HEK293 (cell line): ENCODE results near the gene TRIM2.

Experiments
- CTCF ChIA-PET: fragments of 350-600 bp; formaldehyde crosslinking; extraction: SDS; loops from one replicate; lab custom pipeline; 2021; ENCODE audit warnings: antibody characterized with exemption; lab: Yijun Ruan, JAX
- POLR2A ChIA-PET: fragments of 300-600 bp; formaldehyde crosslinking; extraction: SDS; loops from one replicate; lab custom pipeline; 2020; ENCODE audit warnings: antibody characterized with exemption, inconsistent platforms; lab: Yijun Ruan, JAX
- H3K27ac ChIP-seq: fragments of 200-500 bp; sonication (Bioruptor generic); 2 replicates; pipeline ENCODE4 v1.5.1; 2014; ENCODE audit warnings: low read depth, low read length, control low read depth, inconsistent platforms; ENCODE audit errors: extremely low read depth
- H3K36me3 ChIP-seq, 2 experiments: fragments of 200-500 bp in 1 of 2; sonication (Bioruptor generic) in 1 of 2; 1 replicate in 1 of 2; 2 replicates in 1 of 2; pipeline ENCODE4 v1.5.1; 2014 to 2017; ENCODE audit warnings: inconsistent platforms in 2 of 2, low read length in 2 of 2; ENCODE audit not compliant: control insufficient read depth in 2 of 2, insufficient read depth in 1 of 2
- H3K4me1 ChIP-seq: fragments of 200-500 bp; sonication (Bioruptor generic); 2 replicates; pipeline ENCODE4 v1.5.1; 2014; ENCODE audit warnings: mild to moderate bottlenecking, low read length, inconsistent platforms; ENCODE audit not compliant: control insufficient read depth, insufficient read depth
- H3K4me3 ChIP-seq: 2 replicates; pipeline ENCODE4 v1.5.1; 2011; ENCODE audit warnings: low read depth, mild to moderate bottlenecking, control low read depth, low read length, moderate library complexity
- H3K9me3 ChIP-seq: fragments of 200-500 bp; sonication (Bioruptor generic); 2 replicates; pipeline ENCODE4 v1.5.1; 2014; ENCODE audit warnings: low read depth, low read length, inconsistent platforms; ENCODE audit not compliant: control insufficient read depth, insufficient read depth
- BCL11A ChIP-seq: fragments of 450-650 bp; formaldehyde crosslinking; IDR thresholded peaks from 2 replicates; pipeline ENCODE4 v1.5.1; 2016; ENCODE audit warnings: low read depth, missing biosample characterization, missing genetic modification characterization
- GLI2 ChIP-seq: fragments of 450-650 bp; formaldehyde crosslinking; IDR thresholded peaks from 2 replicates; pipeline ENCODE4; 2017; ENCODE audit warnings: missing biosample characterization, missing genetic modification characterization, low read depth, borderline replicate concordance
- KLF7 ChIP-seq: fragments of 450-650 bp; formaldehyde crosslinking; IDR thresholded peaks from 2 replicates; pipeline ENCODE4 v1.5.1; 2016; ENCODE audit warnings: missing biosample characterization, missing genetic modification characterization, borderline replicate concordance
- ZBTB17 ChIP-seq: fragments of 450-650 bp; formaldehyde crosslinking; IDR thresholded peaks from 2 replicates; pipeline ENCODE4 v1.5.1; 2016; ENCODE audit warnings: missing biosample characterization, missing genetic modification characterization
- ZFP37 ChIP-seq: fragments of 450-650 bp; formaldehyde crosslinking; IDR thresholded peaks from 2 replicates; pipeline ENCODE4 v1.5.1; 2016; ENCODE audit warnings: missing biosample characterization, missing genetic modification characterization
- ZNF184 ChIP-seq: fragments of 450-650 bp; IDR thresholded peaks from 2 replicates; pipeline ENCODE4 v1.5.1; 2018; ENCODE audit warnings: missing biosample characterization, mild to moderate bottlenecking, missing genetic modification characterization
- ZNF202 ChIP-seq: fragments of 450-650 bp; formaldehyde crosslinking; IDR thresholded peaks from 2 replicates; pipeline ENCODE4 v1.5.1; 2016; ENCODE audit warnings: missing biosample characterization, missing genetic modification characterization, borderline replicate concordance
- ZNF37A ChIP-seq: fragments of 450-650 bp; IDR thresholded peaks from 2 replicates; pipeline ENCODE4 v1.5.1; 2018; ENCODE audit warnings: missing biosample characterization, missing genetic modification characterization
- ZNF391 ChIP-seq: fragments of 450-650 bp; formaldehyde crosslinking; IDR thresholded peaks from 2 replicates; pipeline ENCODE4 v1.5.1; 2016; ENCODE audit warnings: low read depth, missing biosample characterization, missing genetic modification characterization, borderline replicate concordance
- ZNF514 ChIP-seq: fragments of 450-650 bp; formaldehyde crosslinking; IDR thresholded peaks from 2 replicates; pipeline ENCODE4 v1.5.1; 2016; ENCODE audit warnings: missing biosample characterization, missing genetic modification characterization
- ZNF561 ChIP-seq: fragments of 450-650 bp; IDR thresholded peaks from 2 replicates; pipeline ENCODE4 v1.5.1; 2018; ENCODE audit warnings: missing biosample characterization, missing genetic modification characterization, borderline replicate concordance
- ZNF664 ChIP-seq: fragments of 450-650 bp; formaldehyde crosslinking; IDR thresholded peaks from 2 replicates; pipeline ENCODE4 v1.5.1; 2016; ENCODE audit warnings: missing biosample characterization, missing genetic modification characterization
- ZNF701 ChIP-seq: fragments of 450-650 bp; formaldehyde crosslinking; IDR thresholded peaks from 2 replicates; pipeline ENCODE4 v1.5.1; 2016; ENCODE audit warnings: missing biosample characterization, missing genetic modification characterization
- ZNF768 ChIP-seq: fragments of 450-650 bp; formaldehyde crosslinking; IDR thresholded peaks from 2 replicates; pipeline ENCODE4 v1.5.1; 2018; ENCODE audit warnings: missing biosample characterization, mild to moderate bottlenecking, missing genetic modification characterization
- ZXDB ChIP-seq: fragments of 450-650 bp; formaldehyde crosslinking; IDR thresholded peaks from 2 replicates; pipeline ENCODE4 v1.5.1; 2016; ENCODE audit warnings: missing biosample characterization, missing genetic modification characterization
- TF ChIP-seq, protein P1 (sequence below): fragments of 450-650 bp; formaldehyde crosslinking; IDR thresholded peaks from 2 replicates; pipeline ENCODE4 v1.5.1; 2016; ENCODE audit warnings: missing biosample characterization, missing genetic modification characterization
- TF ChIP-seq, protein P2 (sequence below): fragments of 450-650 bp; formaldehyde crosslinking; conservative IDR thresholded peaks from 2 replicates; pipeline ENCODE4 v1.5.1; 2016; ENCODE audit warnings: low read depth, missing biosample characterization, missing genetic modification characterization
- TF ChIP-seq, protein P3 (sequence below): fragments of 450-650 bp; formaldehyde crosslinking; IDR thresholded peaks from 2 replicates; pipeline ENCODE4 v1.5.1; 2017; ENCODE audit warnings: missing biosample characterization, mild to moderate bottlenecking, missing genetic modification characterization, moderate library complexity
- TF ChIP-seq, protein P4 (sequence below): fragments of 450-650 bp; formaldehyde crosslinking; IDR thresholded peaks from 2 replicates; pipeline ENCODE4 v1.5.1; 2016; ENCODE audit warnings: missing biosample characterization, missing genetic modification characterization
- TF ChIP-seq, protein P5 (sequence below): fragments of 450-650 bp; formaldehyde crosslinking; IDR thresholded peaks from 2 replicates; pipeline ENCODE4 v1.5.1; 2016; ENCODE audit warnings: missing biosample characterization, missing genetic modification characterization

Gene TRIM2

DNA sequence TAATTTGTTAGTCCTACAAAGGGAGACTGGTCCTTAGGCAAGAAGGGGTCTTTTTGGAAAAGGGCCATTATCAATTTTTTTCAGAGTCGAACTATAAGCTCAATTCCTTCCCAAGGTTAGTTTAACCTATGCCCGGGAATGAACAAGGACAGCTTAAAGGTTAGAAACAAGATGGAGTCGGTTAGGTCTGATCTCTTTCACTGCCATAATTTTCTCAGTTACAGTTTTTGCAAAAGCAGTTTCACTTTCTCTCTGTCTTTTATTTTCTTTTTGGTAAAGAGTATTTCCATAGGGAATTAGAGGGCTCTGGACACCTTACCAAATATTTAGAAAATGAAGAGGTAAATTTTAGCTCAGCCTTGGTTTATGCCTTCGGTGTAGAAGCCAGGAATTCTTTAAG is 64.1 kb downstream of the TRIM2 start:
- Histone ChIP-seq H3K9me3 (no peaks in the 10 kb centered on the region), H3K4me1 (peaks cover 3% of the 10 kb centered on the region; the same call in 1 of the 2 replicates), H3K36me3 (peaks cover 0 to 5% of the 10 kb centered on the region in 2 experiments; a peak in 1 of 3 replicates), H3K27ac (no peak overlapping the region), H3K4me3 (no peak overlapping the region)
- ChIA-PET CTCF (interaction anchor here (1.2 kb wide), 1 partner anchor 58 kb away, joined by 3 read pairs; no protein-coding TSS in a partner anchor), POLR2A (no interaction called here)
- TF ChIP-seq ZNF664 (tag by site-specific recombination) (no peak), ZNF561 (tag by site-specific recombination) (no peak), ZNF768 (no peak), ZNF37A (tag by site-specific recombination) (no peak), ZBTB17 (tag by site-specific recombination) (no peak), ZNF701 (tag by site-specific recombination) (no peak), ZNF202 (tag by site-specific recombination) (no peak), ZNF391 (no peak), BCL11A (tag by site-specific recombination) (no peak), ZXDB (tag by site-specific recombination) (no peak), ZNF514 (tag by site-specific recombination) (no peak), GLI2 (tag by site-specific recombination) (no peak), KLF7 (no peak), ZFP37 (tag by site-specific recombination) (no peak), ZNF184 (no peak)
- TF ChIP-seq, protein P1, sequence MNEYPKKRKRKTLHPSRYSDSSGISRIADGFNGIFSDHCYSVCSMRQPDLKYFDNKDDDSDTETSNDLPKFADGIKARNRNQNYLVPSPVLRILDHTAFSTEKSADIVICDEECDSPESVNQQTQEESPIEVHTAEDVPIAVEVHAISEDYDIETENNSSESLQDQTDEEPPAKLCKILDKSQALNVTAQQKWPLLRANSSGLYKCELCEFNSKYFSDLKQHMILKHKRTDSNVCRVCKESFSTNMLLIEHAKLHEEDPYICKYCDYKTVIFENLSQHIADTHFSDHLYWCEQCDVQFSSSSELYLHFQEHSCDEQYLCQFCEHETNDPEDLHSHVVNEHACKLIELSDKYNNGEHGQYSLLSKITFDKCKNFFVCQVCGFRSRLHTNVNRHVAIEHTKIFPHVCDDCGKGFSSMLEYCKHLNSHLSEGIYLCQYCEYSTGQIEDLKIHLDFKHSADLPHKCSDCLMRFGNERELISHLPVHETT (tag by site-specific recombination) = no peak
- TF ChIP-seq, protein P2, sequence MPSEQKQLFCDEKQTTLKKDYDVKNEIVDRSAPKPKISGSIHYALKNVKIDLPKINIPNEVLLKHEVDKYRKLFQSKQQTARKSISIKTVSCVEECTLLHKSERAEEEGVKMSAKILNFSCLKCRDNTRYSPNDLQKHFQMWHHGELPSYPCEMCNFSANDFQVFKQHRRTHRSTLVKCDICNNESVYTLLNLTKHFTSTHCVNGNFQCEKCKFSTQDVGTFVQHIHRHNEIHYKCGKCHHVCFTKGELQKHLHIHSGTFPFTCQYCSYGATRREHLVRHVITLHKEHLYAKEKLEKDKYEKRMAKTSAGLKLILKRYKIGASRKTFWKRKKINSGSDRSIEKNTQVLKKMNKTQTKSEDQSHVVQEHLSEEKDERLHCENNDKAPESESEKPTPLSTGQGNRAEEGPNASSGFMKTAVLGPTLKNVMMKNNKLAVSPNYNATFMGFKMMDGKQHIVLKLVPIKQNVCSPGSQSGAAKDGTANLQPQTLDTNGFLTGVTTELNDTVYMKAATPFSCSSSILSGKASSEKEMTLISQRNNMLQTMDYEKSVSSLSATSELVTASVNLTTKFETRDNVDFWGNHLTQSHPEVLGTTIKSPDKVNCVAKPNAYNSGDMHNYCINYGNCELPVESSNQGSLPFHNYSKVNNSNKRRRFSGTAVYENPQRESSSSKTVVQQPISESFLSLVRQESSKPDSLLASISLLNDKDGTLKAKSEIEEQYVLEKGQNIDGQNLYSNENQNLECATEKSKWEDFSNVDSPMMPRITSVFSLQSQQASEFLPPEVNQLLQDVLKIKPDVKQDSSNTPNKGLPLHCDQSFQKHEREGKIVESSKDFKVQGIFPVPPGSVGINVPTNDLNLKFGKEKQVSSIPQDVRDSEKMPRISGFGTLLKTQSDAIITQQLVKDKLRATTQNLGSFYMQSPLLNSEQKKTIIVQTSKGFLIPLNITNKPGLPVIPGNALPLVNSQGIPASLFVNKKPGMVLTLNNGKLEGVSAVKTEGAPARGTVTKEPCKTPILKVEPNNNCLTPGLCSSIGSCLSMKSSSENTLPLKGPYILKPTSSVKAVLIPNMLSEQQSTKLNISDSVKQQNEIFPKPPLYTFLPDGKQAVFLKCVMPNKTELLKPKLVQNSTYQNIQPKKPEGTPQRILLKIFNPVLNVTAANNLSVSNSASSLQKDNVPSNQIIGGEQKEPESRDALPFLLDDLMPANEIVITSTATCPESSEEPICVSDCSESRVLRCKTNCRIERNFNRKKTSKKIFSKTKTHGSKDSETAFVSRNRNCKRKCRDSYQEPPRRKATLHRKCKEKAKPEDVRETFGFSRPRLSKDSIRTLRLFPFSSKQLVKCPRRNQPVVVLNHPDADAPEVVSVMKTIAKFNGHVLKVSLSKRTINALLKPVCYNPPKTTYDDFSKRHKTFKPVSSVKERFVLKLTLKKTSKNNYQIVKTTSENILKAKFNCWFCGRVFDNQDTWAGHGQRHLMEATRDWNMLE (tag by site-specific recombination) = no peak
- TF ChIP-seq, protein P3, sequence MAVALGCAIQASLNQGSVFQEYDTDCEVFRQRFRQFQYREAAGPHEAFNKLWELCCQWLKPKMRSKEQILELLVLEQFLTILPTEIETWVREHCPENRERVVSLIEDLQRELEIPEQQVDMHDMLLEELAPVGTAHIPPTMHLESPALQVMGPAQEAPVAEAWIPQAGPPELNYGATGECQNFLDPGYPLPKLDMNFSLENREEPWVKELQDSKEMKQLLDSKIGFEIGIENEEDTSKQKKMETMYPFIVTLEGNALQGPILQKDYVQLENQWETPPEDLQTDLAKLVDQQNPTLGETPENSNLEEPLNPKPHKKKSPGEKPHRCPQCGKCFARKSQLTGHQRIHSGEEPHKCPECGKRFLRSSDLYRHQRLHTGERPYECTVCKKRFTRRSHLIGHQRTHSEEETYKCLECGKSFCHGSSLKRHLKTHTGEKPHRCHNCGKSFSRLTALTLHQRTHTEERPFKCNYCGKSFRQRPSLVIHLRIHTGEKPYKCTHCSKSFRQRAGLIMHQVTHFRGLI (tag by site-specific recombination) = no peak
- TF ChIP-seq, protein P4, sequence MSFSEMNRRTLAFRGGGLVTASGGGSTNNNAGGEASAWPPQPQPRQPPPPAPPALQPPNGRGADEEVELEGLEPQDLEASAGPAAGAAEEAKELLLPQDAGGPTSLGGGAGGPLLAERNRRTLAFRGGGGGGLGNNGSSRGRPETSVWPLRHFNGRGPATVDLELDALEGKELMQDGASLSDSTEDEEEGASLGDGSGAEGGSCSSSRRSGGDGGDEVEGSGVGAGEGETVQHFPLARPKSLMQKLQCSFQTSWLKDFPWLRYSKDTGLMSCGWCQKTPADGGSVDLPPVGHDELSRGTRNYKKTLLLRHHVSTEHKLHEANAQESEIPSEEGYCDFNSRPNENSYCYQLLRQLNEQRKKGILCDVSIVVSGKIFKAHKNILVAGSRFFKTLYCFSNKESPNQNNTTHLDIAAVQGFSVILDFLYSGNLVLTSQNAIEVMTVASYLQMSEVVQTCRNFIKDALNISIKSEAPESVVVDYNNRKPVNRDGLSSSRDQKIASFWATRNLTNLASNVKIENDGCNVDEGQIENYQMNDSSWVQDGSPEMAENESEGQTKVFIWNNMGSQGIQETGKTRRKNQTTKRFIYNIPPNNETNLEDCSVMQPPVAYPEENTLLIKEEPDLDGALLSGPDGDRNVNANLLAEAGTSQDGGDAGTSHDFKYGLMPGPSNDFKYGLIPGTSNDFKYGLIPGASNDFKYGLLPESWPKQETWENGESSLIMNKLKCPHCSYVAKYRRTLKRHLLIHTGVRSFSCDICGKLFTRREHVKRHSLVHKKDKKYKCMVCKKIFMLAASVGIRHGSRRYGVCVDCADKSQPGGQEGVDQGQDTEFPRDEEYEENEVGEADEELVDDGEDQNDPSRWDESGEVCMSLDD (tag by site-specific recombination) = no peak
- TF ChIP-seq, protein P5, sequence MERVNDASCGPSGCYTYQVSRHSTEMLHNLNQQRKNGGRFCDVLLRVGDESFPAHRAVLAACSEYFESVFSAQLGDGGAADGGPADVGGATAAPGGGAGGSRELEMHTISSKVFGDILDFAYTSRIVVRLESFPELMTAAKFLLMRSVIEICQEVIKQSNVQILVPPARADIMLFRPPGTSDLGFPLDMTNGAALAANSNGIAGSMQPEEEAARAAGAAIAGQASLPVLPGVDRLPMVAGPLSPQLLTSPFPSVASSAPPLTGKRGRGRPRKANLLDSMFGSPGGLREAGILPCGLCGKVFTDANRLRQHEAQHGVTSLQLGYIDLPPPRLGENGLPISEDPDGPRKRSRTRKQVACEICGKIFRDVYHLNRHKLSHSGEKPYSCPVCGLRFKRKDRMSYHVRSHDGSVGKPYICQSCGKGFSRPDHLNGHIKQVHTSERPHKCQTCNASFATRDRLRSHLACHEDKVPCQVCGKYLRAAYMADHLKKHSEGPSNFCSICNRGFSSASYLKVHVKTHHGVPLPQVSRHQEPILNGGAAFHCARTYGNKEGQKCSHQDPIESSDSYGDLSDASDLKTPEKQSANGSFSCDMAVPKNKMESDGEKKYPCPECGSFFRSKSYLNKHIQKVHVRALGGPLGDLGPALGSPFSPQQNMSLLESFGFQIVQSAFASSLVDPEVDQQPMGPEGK (tag by site-specific recombination) = no peak
